ENCODE results near the gene ZBED2.

Gene ZBED2

GRCh38 chr3:111603679-111604078 lies 8.5 kb upstream of the ZBED2 start:
- DNase-seq (ENCODE audit: low read depth): no peak

- DNase-seq (ENCODE audit: low read depth): no peak
Observed at GRCh38 chr3:111601810-111602209, 6.7 kb upstream of the ZBED2 start.

DNA sequence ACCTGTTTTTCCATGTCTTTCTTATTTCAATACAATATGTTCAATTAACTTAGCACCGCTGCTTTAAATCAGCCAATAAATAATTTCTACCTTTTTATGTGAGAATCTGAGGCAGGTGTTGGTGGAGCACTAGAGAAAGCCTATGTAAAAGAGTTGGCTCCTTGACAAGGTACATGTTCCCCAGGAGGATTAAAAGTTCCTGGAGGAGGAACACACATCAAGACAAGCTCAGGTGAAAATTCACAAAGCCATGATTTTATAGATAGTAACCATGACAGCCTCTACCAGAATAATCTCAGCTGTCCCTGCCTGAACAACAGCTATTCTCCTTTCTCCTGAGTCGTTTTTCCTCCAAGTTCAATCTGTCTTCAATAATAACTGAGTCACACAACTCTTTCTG lies 3.4 kb upstream of the ZBED2 start:
- no peak for DNase-seq (ENCODE audit: low read depth)

DNA sequence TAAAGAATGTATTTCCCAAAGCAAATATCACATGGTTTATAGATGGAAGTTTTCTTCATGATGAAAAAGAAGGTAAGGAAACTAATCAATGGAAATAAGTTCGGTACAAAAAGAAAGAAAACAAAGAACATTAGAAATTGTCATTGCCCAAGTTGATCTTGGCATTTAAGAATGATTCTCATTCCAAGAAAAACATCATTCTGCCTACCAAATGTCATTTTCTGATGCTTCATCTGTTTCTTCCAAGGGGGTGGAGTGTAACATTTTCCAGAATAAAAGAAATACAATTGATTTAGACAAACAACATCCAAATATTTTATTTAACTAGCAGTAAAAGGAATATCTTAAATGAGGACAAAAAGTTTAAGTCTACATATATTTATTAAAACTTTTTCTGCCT lies 3.0 kb upstream of the ZBED2 start:
- DNase-seq (ENCODE audit: low read depth): no peak

DNA sequence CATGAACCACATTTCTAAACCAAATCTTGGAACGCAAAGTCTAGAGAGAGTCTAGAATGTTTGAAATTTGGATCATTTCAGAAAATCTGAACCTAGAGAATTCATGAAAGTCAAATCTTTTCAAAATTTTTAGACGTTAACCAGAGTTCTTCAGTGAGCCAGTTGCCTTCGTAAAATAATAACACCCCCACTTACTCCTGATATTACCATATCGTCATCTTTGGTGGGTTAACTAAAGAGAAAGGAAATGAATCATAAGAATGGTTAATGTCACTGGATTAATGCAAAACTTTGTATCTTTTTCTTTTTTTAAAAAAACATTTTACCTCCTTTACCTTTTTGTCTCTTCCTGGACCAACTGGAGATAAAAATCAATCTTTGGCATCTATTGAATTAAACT lies 1.2 kb upstream of the ZBED2 start:
- DNase-seq (ENCODE audit: low read depth): no peak

- DNase-seq (ENCODE audit: low read depth): no peak
Observed at GRCh38 chr3:111594781-111595180, 365 bp downstream of the ZBED2 start.

DNA sequence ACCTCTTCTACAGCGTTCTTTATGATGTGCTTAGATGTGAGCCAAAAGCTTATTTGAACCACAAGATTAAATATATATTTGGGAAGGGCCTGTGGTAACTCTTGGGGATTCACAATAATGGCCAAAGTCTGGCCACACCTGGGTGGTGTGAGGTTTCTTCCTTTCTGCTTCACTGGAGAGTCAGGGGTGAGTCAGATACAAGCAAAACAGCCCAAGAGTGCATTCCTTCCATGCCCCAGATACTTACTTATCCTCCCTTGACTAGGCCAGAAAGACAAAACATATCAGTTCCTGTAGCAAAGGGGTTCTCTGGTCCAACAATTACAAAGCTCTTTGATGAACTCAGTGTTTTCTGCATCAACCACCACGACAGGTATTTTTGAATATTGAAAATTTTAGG lies 941 bp downstream of the ZBED2 start:
- DNase-seq (ENCODE audit: low read depth): no peak

DNA sequence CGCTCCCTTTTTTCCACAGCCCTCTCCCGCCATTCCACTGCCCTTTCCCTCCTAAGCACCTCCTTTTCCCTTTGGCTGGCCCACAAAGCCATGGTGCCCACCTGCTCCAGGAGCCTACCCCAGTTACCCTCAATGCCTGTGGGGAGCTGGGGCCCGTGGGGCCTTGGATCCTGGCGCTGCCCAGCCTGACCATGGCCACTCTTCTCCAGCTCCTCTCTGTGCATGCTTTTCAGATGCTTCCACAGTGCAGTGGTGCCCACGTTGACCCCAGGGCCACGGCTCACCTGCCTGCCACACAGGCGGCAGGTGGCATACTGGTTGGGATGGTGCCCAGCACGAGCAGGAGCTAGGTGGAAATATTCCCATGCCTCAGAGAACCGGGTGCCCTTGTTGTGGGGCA lies 1.5 kb downstream of the ZBED2 start:
- DNase-seq (ENCODE audit: low read depth): no peak

- no peak for DNase-seq (ENCODE audit: low read depth)
Observed at GRCh38 chr3:111592936-111593335, 2.2 kb downstream of the ZBED2 start.

GRCh38 chr3:111592143-111592542 lies 3.0 kb downstream of the ZBED2 start:
- no peak for DNase-seq (ENCODE audit: low read depth)

DNA sequence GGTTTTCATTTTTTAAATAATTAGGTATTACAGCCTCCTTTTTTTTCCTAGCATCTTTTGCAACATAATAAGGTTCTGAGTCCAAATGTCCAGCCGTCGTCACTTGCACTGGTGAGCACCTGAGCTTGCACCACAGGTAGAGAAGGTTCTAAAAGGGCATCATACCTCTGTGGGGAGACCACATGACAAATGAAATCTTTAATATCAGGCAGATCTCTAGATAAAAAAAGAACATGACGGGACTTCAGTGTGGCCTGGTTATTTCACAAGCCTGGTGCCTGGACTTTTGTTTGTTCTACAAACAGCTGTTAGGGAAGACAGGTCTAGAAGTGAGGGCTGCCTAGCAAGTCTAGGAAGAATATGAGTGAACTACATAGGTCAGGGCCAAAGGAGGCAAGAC lies 3.6 kb downstream of the ZBED2 start:
- DNase-seq (ENCODE audit: low read depth): no peak

DNA sequence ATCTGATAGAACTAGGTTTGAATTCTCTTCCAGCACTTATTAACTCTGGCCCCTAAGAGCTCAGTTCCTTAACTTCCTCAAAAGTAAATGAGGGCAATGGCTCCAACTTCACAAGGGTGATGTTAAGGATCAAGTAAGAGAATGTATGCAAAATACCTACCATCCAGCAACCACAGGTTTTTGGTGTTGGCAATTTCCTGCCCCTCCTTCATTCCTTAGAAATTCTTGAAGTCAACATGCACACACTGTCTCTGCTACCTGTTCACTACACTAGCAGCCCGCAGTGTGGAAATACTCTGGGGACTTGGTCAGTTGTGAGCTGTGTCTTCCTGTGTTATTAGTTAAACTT lies 5.0 kb downstream of the ZBED2 start:
- no peak for DNase-seq (ENCODE audit: low read depth)

DNA sequence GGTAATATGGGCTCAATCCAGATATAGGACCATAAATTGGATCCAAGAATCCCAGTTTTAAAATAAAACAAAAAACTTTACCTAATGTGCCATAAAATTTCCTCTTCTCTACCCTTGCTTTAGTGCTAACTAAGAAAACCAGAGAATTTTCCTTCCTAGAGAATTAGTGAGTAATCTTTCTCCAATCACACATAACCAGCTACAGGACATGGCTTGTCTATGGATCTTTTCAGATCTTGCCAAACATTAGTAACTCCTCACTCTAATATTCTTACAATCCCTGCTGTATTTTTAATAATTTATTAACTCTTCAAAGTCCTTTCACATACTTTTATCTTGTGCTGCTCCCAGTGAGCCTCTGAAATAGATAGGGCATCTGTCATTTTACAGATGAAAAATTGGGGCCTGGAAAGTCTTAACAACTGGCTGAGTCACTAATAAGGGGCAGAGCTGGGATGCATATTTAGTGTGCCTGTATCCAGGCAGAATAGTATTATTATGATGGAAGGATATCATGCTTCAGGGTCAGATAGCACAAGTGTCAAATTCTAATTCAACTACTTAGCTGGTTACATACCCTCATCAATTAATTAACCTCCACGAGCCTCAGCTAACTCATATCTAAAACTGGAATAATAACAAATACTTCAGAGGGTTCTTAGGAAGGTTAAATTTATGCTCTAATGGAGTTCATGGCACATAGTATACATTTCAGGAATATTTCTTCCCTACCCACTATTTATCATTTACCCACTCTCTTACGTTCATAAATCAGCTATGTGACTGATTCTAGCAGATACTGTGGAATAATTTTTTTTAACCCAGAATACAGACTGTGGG lies 5.6 kb downstream of the ZBED2 start:
- no peak for DNase-seq (ENCODE audit: low read depth)

DNA sequence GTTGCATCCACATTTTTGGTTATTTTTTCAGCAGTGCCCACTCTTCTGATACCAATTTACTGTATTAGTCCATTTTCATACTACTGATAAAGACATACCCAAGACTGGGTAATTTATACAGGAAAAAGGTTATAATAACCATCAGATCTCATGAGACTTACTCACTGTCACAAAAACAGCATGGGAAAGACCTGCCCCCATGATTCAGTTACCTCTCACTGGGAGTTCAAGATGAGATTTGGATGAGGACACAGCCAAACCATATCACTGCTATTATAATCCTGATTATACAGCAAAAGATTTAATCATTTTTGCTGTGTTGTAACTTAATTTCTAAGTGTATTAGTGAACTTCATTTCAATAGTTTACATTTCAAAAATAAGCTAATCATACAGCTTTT lies 6.6 kb downstream of the ZBED2 start:
- DNase-seq (ENCODE audit: low read depth): no peak

DNA sequence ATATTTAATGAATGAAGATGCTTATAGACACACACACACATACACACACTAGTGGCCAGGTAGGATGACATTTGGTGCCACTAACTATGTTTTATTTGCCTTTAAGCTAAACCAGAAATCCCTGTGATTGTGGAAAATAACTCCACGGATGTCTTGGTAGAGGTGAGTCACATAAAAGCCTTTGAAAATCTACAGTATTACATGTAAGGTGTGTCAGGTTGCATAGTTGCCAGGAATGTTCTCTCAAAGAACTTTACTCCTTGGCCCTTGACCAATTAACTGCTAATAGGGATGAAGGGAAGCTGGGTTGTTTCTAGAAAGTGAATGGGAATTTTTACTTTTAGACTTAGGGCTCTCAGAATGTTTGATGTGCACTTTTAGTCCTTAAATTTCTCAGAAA lies 9.9 kb downstream of the ZBED2 start:
- DNase-seq (ENCODE audit: low read depth): no peak

GRCh38 chr3:111584744-111585143 lies 10.4 kb downstream of the ZBED2 start:
- no peak for DNase-seq (ENCODE audit: low read depth)

GRCh38 chr3:111582120-111582474 lies 13.0 kb downstream of the ZBED2 start:
- DNase-seq (ENCODE audit: low read depth): no peak

- no peak for DNase-seq (ENCODE audit: low read depth)
Observed at GRCh38 chr3:111581403-111582119, 13.6 kb downstream of the ZBED2 start.

DNA sequence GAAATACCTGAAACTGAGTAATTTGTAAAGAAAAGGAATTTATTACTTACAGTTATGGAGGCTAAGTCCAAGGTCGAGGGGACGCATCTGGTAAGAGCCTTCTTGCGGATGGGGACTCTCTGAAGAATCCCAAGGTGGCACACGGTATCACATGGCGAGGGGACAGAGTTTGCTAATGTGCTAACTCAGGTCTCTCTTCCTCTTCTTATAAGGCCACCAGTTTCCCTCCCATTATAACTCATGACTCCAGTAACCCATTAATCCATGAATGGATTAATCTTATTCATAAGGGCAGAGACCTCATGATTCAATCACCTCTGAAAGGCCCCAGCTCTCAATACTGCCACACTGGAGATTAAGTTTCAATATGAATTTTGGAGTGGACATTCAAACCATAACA lies 15.7 kb downstream of the ZBED2 start:
- DNase-seq (ENCODE audit: low read depth): no peak

GRCh38 chr3:111578867-111579266 lies 16.3 kb downstream of the ZBED2 start:
- no peak for DNase-seq (ENCODE audit: low read depth)

DNA sequence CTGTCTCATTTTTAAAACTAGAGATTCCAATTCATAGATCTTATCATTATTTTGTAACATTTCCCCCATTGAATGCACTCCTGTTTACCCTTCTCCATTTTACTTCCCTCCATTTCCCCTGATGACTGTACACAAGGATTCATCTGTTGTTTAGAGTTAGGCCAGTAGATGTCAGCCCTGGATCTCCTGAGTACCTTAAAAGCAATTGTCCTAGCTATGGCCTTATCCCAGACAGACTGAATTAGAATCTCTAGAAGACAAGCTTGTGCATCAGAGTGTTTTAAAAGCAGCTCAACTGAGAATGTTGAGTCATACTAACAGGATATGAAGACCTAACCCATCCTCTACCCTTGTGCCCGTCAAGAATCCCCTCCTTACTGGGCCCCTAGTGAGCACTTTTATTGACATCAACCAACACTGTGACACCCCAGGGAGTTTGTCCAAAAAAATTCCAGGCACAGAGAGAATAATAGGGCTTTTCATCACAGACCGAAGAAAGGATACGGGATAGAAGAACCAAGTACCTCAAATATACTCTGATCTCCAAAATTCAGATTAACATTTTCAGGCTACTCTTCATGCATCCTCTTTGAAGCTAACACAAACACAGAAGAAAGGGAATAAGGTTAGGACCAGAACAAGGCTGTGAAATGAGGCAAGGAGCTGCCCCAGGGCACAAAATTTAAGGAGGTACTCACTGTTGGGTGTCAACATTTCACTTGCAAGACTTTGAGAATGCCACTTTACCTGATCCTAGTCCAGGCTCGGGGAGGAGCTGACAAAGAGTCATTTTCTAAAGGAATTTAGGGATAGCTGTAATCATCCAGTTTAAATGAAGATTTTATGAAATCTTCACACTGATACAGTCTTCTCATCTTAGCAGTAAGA lies 17.1 kb downstream of the ZBED2 start:
- no peak for DNase-seq (ENCODE audit: low read depth)

DNA sequence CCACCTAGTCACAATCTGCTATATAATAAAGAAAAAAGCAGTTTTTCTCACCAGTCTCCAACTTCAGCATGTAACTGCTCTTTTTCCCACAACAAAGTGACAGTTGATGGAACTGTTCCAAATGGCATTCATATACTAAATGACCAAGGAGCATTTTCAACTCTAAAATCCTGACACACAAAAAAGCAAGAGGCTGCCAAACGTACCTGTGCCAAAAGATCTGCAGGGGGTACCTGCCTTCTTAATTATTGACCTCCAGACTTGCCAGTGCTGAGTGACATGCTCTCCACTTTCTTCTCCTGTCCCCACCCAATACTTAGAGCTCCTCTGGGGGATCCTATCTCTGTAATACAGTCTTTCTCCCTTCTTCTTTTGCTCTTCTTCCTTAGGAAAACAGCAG lies 18.0 kb downstream of the ZBED2 start:
- no peak for DNase-seq (ENCODE audit: low read depth)

DNA sequence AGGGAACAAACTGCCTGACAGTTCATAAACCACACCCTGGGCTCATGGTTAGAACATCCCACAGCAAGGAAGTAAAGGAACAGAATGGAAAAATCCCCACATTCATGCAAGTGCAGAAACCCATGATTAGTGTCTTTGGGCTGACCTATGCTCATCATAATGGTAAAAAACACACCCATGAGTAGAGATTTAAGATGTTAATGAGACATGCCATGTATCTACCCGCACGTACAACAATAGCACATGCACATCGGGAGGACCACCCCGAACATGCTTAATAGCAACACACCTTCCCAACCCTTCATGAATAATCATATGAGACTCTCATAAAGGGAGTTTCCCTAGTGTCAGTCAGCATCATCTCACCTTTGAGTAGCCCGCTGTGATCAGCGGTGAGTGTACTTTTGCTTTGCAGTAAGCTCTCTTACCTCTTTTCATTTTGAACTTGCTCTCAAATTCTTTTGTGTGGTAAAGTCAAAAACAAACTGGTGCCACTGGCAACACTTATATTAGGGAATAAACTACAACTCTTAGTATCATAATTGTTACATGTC lies 23.2 kb downstream of the ZBED2 start:
- no peak for DNase-seq (ENCODE audit: low read depth)

Data from stimulated activated CD8-positive, alpha-beta memory T cell treated with anti-CD3 and anti-CD28 coated beads, Interleukin-12 subunit alpha, Interleukin-12 subunit beta, amount 100 ng/mL, for 4 hours (primary cell).